Choroid plexus epithelial cell (primary cell): ENCODE results near the gene AGFG2.
"Not testable (repeated sequence)": the region's sequence is repeated elsewhere in the genome, so short reads cannot be mapped to it uniquely, and the experiment has no call there.

ENCODE experiments used
- DNase-seq: peaks from one replicate; pipeline ENCODE4 v3.0.0-alpha.2; 2010; ENCODE audit warnings: low read depth
- H3K4me3 ChIP-seq: 2 replicates; pipeline ENCODE4 v1.5.1; 2011; ENCODE audit warnings: low read depth, mild to moderate bottlenecking, control low read depth, low read length, moderate library complexity
- TF ChIP-seq, protein P1 (sequence below): conservative IDR thresholded peaks from 2 replicates; pipeline ENCODE4 v1.5.1; 2011; ENCODE audit warnings: low read depth, mild to moderate bottlenecking, control low read depth, inconsistent platforms, low read length, moderate library complexity

Gene AGFG2

DNA sequence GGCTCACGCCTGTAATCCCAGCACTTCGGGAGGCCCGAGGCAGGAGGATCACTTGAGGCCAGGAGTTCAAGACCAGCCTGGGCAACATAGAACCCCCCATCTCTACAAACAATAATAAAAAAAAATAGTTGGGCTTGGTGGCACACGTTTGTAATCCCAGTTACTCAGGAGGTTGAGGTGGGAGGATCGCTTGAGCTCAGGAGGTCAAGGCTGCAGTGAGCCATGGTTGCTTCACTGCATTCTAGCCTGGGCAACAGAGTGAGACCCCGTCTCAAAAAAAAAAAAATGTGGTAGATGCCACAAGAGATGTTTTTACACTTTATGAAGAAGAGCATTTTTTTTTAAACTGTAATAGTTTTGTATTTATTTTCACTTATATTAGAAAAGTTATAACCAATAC, 42.5 kb upstream of the AGFG2 start:
- H3K4me3 ChIP-seq: no peak overlapping the region
- TF ChIP-seq, protein P1, sequence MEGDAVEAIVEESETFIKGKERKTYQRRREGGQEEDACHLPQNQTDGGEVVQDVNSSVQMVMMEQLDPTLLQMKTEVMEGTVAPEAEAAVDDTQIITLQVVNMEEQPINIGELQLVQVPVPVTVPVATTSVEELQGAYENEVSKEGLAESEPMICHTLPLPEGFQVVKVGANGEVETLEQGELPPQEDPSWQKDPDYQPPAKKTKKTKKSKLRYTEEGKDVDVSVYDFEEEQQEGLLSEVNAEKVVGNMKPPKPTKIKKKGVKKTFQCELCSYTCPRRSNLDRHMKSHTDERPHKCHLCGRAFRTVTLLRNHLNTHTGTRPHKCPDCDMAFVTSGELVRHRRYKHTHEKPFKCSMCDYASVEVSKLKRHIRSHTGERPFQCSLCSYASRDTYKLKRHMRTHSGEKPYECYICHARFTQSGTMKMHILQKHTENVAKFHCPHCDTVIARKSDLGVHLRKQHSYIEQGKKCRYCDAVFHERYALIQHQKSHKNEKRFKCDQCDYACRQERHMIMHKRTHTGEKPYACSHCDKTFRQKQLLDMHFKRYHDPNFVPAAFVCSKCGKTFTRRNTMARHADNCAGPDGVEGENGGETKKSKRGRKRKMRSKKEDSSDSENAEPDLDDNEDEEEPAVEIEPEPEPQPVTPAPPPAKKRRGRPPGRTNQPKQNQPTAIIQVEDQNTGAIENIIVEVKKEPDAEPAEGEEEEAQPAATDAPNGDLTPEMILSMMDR: no peak
- no peak for DNase-seq

DNA sequence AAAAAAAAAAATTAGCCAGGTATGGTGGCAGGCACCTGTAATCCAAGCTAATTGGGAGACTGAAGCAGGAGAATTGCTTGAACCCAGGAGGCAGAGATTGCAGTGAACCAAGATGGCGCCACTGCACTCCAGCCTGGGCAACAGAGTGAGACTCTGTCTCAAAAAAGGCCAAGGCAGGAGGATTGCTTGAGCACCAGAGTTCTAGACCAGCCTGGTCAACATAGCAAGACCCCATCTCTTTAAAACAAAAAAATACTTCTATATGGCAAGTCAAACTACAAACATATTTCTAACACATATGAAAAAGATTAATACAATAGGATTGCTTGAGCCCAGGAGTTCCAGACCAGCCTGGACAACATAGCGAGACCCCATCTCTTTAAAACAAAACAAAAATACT, 38.3 kb upstream of the AGFG2 start:
- H3K4me3 ChIP-seq, DNase-seq: not testable (repeated sequence)

DNA sequence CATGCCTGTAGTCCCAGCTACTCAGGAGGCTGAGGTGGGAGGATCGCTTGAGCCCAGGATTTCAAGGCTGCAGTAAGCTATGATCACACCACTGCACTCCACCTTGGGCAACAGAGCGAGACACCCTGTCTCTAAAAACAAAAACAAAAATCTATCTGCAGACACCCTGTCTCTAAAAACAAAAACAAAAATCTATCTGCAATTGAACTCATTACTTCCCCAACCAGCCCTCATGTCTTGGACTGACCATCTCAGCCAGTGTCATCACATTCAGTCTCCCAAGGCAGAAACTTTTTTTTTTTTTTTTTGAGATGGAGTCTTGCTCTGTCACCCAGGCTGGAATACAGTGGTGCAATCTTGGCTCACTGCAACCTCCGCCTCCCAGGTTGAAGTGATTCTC, 35.0 kb upstream of the AGFG2 start:
- not testable (repeated sequence) for DNase-seq, H3K4me3 ChIP-seq

DNA sequence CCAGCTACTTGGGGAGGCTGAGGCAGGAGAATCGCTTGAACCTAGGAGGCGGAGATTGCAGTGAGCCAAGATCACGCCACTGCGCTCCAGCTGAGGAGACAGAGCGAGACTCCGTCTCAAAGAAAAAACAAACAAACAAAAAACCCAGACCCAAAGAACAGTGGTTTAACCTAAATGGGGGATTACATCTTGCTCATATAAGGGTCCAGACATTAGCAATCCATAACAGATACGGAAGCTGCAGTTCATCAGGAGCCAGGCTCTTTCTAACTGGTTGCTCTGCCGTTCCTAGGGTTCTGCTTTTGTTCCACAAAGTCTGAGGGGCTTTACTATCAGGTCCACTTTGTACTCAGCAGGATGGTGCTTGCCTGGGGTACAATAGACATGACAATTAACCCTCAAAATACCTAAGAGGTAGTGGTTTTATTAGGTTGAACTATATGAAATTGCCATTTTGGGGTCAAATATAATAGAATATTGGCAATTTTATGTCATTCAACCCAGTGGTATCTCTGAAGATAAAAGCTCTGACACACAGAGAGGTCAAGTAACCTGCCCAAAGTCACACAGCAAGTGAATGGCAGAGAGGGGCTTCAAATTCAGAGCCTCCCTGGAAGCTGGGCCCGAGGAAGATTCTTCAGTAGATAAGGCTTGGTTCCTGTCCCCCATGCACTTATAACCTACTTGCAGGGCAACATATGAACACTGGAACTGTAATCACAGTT, 34.0 kb upstream of the AGFG2 start:
- DNase-seq: no peak
- TF ChIP-seq, protein P1: no peak

DNA sequence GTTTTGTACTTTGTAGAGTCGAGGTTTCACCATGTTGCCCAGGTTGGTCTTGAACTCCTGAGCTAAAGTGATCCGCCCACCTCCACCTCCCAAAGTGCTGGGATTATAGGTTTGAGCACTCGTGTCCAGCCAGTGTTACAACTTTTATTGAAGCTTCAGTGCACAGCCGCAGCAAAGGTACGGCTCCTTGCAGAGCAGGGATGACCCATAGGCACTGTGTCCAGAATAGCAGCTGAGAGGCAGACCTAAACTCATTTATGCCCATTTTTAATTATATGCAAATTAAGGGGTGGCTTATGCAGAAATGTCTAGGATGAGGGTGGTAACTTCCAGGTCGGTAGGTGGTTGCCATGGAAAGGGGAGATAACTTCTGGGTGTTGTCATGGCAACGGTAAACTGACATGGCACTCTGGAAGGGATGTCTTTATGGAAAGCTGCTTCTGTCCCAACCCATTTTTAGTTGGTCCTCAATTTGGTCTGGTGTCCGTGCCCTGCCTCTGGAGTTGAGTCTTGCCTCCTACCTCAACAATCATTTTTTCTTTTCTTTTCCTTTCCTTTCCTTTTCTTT, 32.6 kb upstream of the AGFG2 start:
- TF ChIP-seq, protein P1: no peak
- DNase-seq: peak; percentile 22

More for the DNA sequence above, 34.0 kb upstream of the AGFG2 start:
- H3K4me3 ChIP-seq: no peak overlapping the region

DNA sequence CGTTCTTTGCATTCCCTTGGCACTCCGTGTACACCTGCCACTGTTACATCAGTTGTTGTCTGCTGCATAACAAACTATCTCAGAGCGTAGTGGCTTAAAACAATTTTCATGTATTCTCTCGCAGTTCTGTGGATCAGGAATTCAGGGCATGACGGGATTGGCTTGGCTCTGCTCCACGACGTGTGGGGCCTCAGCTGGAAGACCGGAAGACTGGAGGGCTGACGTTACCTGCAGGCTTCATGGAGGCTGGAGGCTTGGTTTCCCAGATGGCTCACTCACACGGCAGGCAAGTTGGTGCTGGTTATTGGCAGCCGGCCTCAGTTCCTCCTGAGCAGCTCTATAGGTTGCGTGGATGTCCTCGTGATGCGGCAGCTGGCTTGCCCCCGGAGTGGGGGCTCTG, 29.8 kb upstream of the AGFG2 start:
- TF ChIP-seq, protein P1: no peak
- peak; percentile 91 for DNase-seq
- H3K4me3 ChIP-seq: no peak overlapping the region

More for the DNA sequence above, 32.6 kb upstream of the AGFG2 start:
- no peak overlapping the region for H3K4me3 ChIP-seq

DNA sequence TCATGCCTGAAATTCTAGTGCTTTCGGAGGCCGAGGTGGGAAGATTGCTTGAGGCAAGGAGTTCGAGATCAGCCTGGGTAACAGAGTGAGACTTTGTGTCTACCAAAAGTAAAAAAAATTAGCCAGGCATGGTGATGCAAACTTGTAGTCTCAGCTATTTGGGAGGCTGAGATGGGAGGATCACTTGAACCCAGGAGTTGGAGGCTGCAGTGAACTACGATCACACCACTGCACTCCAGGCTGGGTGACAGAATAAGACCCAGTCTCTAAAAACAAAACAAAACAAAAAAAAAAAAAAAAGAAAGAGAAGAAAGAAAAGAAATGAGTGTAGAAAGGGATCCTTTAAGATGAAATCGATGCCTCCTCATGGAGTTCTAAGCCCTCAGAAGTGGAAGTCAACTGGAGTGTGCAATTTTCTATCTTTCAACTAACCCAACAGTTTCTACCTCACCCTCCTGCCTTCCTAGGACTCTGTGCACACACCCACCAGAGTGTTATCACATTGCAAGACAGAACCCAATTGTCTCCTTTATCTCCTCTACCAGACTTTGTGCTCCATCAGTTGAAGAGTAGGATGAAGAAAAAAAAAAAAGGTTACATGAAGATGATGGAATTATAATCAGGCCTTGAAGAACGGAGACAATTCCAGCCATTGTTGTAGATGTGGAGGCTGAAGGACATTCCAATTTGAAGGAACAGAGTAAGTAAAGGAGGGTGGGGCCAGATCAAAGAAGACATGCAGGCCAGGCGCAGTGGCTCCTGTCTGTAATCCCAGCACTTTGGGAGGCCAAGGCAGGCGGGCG, 28.4 kb upstream of the AGFG2 start:
- no peak overlapping the region for H3K4me3 ChIP-seq
- TF ChIP-seq, protein P1: no peak
- DNase-seq: no peak
